Activated T-helper 17 cell treated with anti-CD3 and anti-CD28 coated beads, Interleukin-2, amount 50 U/mL, for 72 hours (primary cell): Measurements from ENCODE around the gene KRT20. TPM values are rescaled to one million over a fixed set of nuclear protein-coding genes. Genes with fewer than 3 reads are reported as not detected.

Experiments
- ATAC-seq: fragments of 150-1000 bp; cut with Tn5 transposase; replicated peaks from 2 replicates; pipeline ENCODE4 v1.10.0; 2021; ENCODE audit warnings: mild to moderate bottlenecking, moderate library complexity
- H3K27ac Mint-ChIP-seq: one replicate; pipeline ENCODE4 v1.8.0; 2022; ENCODE audit warnings: mixed read lengths
- H3K27me3 Mint-ChIP-seq: one replicate; pipeline ENCODE4 v1.8.0; 2022; ENCODE audit warnings: mixed read lengths
- H3K36me3 Mint-ChIP-seq: one replicate; pipeline ENCODE4 v1.8.0; 2022; ENCODE audit warnings: low read depth, mild to moderate bottlenecking, mixed read lengths
- H3K4me1 Mint-ChIP-seq: one replicate; pipeline ENCODE4 v1.8.0; 2022; ENCODE audit warnings: mixed read lengths
- H3K4me3 Mint-ChIP-seq: one replicate; pipeline ENCODE4 v1.8.0; 2022; ENCODE audit warnings: mild to moderate bottlenecking, mixed read lengths
- H3K9me3 Mint-ChIP-seq: one replicate; pipeline ENCODE4 v1.8.0; 2022; ENCODE audit warnings: mixed read lengths
- total RNA-seq, 2 donors: library from RNA; stranded (reverse); gene quantifications; one replicate each; pipeline ENCODE4 v1.2.3, GENCODE V29; 2022

Gene KRT20
- total RNA-seq, 2 donors from 2014 or later, result not detected

GRCh38 chr17:40850293-40850972 is 34.6 kb downstream of the KRT20 start:
- Mint-ChIP-seq H3K9me3 (no peaks in the 10 kb centered on the region), H3K4me3 (no peak overlapping the region), H3K4me1 (no peaks in the 10 kb centered on the region), H3K27ac (no peak overlapping the region), H3K36me3 (no peaks in the 10 kb centered on the region), H3K27me3 (peaks cover 28% of the 10 kb centered on the region)
- ATAC-seq, result no peak

GRCh38 chr17:40849723-40850122 is 35.3 kb downstream of the KRT20 start:
- Mint-ChIP-seq H3K4me3 (no peak overlapping the region), H3K9me3 (no peaks in the 10 kb centered on the region), H3K27ac (no peak overlapping the region), H3K27me3 (peaks cover 33% of the 10 kb centered on the region), H3K4me1 (no peaks in the 10 kb centered on the region), H3K36me3 (no peaks in the 10 kb centered on the region)
- ATAC-seq, result no peak

GRCh38 chr17:40848583-40849235 is 36.3 kb downstream of the KRT20 start:
- H3K4me3 Mint-ChIP-seq, result no peak overlapping the region
- H3K27me3 Mint-ChIP-seq, result peaks cover 36% of the 10 kb centered on the region
- no peaks in the 10 kb centered on the region for H3K4me1 Mint-ChIP-seq
- ATAC-seq, result no peak
- H3K9me3 Mint-ChIP-seq, result no peaks in the 10 kb centered on the region
- no peak overlapping the region for H3K27ac Mint-ChIP-seq
- no peaks in the 10 kb centered on the region for H3K36me3 Mint-ChIP-seq

GRCh38 chr17:40846515-40847144 is 38.4 kb downstream of the KRT20 start:
- Mint-ChIP-seq H3K36me3 (no peaks in the 10 kb centered on the region), H3K27me3 (peaks cover 36% of the 10 kb centered on the region), H3K9me3 (no peaks in the 10 kb centered on the region), H3K4me3 (no peak overlapping the region), H3K4me1 (no peaks in the 10 kb centered on the region), H3K27ac (no peak overlapping the region)
- ATAC-seq, result no peak

DNA sequence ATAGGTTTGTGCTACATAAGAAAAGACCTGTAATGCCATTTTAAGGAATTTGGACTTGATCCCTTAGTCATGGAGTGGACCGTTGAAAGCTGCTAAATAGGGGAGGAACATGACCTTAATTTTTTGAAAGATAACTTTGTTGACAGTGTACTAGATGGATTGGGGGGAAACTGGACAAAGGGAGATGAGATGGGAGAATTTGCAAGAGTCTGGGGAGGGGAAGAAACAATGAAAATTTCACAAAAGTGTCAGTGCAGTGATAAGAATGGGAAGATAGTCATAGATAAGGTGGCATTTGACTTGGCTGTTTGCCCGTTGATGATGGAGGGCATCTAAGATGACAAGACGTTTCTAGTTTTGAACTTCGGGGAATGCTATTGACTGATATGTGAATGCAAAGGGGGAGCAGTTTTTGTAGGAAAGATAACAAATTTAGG is 40.4 kb downstream of the KRT20 start:
- Mint-ChIP-seq H3K27ac (no peak overlapping the region), H3K4me1 (no peaks in the 10 kb centered on the region), H3K4me3 (no peak overlapping the region), H3K36me3 (no peaks in the 10 kb centered on the region), H3K9me3 (no peaks in the 10 kb centered on the region), H3K27me3 (peaks cover 28% of the 10 kb centered on the region)
- no peak for ATAC-seq

- peaks cover 24% of the 10 kb centered on the region for H3K27me3 Mint-ChIP-seq
- H3K27ac Mint-ChIP-seq, result no peak overlapping the region
- ATAC-seq, result no peak
- no peaks in the 10 kb centered on the region for H3K9me3 Mint-ChIP-seq
- H3K4me3 Mint-ChIP-seq, result no peak overlapping the region
- H3K36me3 Mint-ChIP-seq, result no peaks in the 10 kb centered on the region
- no peaks in the 10 kb centered on the region for H3K4me1 Mint-ChIP-seq
These were observed 41.8 kb downstream of the KRT20 start for GRCh38 chr17:40843242-40843641.

DNA sequence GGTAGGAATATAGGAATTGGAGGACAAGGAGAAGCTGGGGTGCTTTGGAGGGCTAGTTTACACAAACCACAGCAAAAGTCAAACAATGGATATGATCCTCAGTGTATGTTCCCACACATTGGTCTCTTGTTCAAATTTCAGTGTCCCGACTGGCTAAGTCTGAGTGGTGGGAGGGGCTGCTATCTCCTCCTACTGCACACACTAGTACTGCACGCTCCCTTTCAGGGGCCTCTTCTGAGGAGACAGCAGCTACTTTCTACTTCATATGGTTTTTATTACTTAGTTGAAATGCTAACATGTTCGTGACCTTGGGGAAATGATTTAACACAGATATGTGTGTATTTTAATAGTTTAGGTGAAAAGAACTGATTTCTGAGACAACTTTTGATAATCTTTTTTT is 43.8 kb downstream of the KRT20 start:
- Mint-ChIP-seq H3K27me3 (peaks cover 24% of the 10 kb centered on the region), H3K36me3 (no peaks in the 10 kb centered on the region), H3K4me3 (no peak overlapping the region), H3K27ac (no peak overlapping the region), H3K9me3 (no peaks in the 10 kb centered on the region), H3K4me1 (no peaks in the 10 kb centered on the region)
- no peak for ATAC-seq

DNA sequence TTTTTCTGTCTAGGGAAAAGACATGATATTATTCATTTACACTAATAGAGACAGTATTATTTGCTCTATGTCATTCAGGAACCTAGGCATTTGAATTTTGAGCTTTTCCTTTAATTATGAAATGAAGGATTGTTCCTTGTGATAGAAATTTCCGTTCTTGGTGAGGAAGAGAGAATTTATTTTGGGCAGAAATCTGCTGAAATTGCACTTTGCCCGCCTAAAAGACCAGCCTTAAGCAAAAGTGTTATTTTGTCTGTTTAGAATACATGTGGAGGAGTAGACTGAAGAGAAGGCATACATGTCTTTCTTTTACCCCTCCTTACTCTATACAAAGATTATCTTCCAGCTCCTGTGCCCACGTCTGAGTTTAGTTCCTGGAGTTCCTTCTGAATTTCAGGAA is 45.8 kb downstream of the KRT20 start:
- H3K4me3 Mint-ChIP-seq, result no peak overlapping the region
- H3K27ac Mint-ChIP-seq, result no peak overlapping the region
- no peaks in the 10 kb centered on the region for H3K9me3 Mint-ChIP-seq
- peaks cover 7% of the 10 kb centered on the region for H3K36me3 Mint-ChIP-seq
- no peak for ATAC-seq
- H3K27me3 Mint-ChIP-seq, result peaks cover 8% of the 10 kb centered on the region
- H3K4me1 Mint-ChIP-seq, result no peaks in the 10 kb centered on the region

GRCh38 chr17:40836020-40836419 is 49.0 kb downstream of the KRT20 start:
- H3K27me3 Mint-ChIP-seq, result no peaks in the 10 kb centered on the region
- peaks cover 7% of the 10 kb centered on the region for H3K36me3 Mint-ChIP-seq
- no peak overlapping the region for H3K4me3 Mint-ChIP-seq
- H3K9me3 Mint-ChIP-seq, result no peaks in the 10 kb centered on the region
- no peak for ATAC-seq
- no peak overlapping the region for H3K27ac Mint-ChIP-seq
- no peaks in the 10 kb centered on the region for H3K4me1 Mint-ChIP-seq

DNA sequence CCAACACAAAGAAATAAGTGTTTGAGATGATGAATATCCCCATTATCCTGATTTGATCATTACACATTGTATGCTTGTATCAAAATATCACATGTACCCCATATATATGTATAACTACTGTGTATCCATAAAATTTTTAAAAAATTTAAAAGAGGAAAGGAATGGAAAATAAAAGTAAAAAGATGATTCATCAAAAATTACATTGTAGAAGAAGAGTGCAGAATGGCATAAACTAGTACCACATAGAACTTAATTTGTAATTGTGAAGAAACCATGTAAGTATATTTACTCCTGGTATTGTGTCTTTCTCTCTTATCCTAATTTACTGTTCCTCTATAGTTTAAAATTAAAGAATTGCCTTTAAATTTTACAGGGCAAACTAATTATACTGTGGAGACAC is 51.2 kb downstream of the KRT20 start:
- no peaks in the 10 kb centered on the region for H3K9me3 Mint-ChIP-seq
- no peak for ATAC-seq
- no peaks in the 10 kb centered on the region for H3K27me3 Mint-ChIP-seq

DNA sequence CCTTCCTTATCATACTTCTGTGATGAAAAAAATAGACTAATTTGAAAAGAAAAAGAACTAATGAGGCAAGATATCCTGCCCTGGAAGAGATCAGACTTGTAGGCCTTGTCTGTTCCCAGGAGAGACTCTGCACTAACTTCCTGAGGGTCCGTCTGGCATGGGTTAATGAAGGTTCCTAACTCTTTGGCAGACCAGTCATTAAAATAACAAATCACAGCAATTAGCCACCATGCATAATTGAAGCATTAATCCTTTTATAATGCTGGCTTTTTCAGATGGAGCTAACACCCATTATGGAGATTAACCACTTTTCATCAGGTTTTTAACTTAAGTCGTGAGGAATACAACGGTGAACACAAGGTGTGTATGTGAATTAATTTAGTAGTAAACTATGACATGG is 52.2 kb downstream of the KRT20 start:
- Mint-ChIP-seq H3K27me3 (no peaks in the 10 kb centered on the region), H3K4me3 (no peak overlapping the region), H3K36me3 (peaks cover 7% of the 10 kb centered on the region), H3K9me3 (no peaks in the 10 kb centered on the region), H3K27ac (no peak overlapping the region), H3K4me1 (no peaks in the 10 kb centered on the region)
- no peak for ATAC-seq

More for the DNA sequence above, 51.2 kb downstream of the KRT20 start:
- no peak overlapping the region for H3K4me3 Mint-ChIP-seq
- peaks cover 7% of the 10 kb centered on the region for H3K36me3 Mint-ChIP-seq
- no peaks in the 10 kb centered on the region for H3K4me1 Mint-ChIP-seq
- H3K27ac Mint-ChIP-seq, result no peak overlapping the region

DNA sequence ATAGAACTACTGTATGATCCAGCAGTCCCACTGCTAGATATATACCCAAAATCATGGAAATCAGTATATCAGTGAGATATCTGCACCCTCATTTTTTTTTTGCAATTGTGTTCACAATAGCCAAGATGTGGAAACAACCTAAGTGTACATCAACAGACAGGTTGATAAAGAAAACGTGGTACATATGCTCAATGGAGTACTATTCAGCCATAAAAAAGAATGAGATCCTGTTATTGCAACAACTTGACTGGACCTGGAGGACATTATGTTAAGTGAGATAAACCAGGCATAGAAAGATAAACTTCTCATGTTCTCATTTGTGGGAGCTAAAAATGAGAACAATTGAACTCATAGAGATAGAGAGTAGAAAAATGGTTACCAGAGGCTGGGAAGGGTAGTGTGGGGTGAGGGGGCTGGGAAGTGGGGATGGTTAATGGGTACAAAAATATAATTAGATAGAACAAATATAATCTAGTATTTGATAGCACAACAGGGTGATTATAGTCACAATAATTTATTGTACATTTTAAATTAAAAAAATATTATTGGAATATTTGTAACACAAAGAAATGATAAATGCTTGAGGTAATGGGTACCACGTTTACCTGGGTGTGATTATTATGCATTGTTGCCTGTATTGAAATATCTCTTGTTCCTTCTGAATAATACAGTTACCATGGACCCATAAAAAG is 54.8 kb downstream of the KRT20 start:
- no peak for ATAC-seq
- peaks cover 3% of the 10 kb centered on the region for H3K27me3 Mint-ChIP-seq
- H3K4me3 Mint-ChIP-seq, result no peak overlapping the region
- peaks cover 7% of the 10 kb centered on the region for H3K36me3 Mint-ChIP-seq
- no peaks in the 10 kb centered on the region for H3K9me3 Mint-ChIP-seq
- H3K27ac Mint-ChIP-seq, result no peak overlapping the region
- H3K4me1 Mint-ChIP-seq, result peaks cover 4% of the 10 kb centered on the region

- Mint-ChIP-seq H3K4me1 (peaks cover 4% of the 10 kb centered on the region), H3K27ac (no peak overlapping the region), H3K27me3 (peaks cover 3% of the 10 kb centered on the region), H3K4me3 (no peak overlapping the region), H3K9me3 (no peaks in the 10 kb centered on the region), H3K36me3 (no peaks in the 10 kb centered on the region)
- no peak for ATAC-seq
These were observed 56.5 kb downstream of the KRT20 start for GRCh38 chr17:40828454-40829044.

DNA sequence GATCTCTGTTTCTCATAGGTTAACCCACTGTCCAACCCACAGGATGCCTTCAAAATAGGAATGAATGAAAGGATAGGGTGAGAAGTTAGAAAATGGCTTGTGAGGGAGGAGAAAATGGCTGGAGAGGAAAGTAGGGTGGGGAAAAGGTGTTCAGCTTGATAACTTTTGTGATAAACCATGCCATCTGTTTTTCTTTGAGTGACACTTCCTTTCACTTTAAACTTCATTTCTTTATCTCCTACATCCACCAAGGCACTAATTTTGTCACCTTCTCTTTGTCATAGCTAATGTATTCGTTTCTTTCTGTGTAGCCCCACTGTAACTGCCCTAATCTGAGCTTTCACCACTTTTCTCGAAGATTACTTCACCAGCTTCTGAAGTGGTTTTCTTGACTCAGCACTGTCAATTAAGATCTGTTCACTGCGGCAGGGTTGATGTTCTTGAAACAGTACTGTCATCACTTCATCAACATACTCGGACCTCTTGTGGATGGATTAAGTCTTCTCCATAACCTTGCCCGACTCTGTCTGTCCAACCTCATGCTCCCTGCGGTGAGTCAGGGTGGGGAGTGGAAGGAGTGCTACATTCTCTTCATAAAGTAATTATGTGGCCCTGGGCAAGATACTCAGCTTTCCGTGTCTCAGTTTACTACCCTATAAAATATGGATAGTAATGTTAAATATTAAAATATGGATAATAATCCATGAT is 57.1 kb downstream of the KRT20 start:
- peak overlapping the region; percentile 13 for H3K4me3 Mint-ChIP-seq
- no peak overlapping the region for H3K27ac Mint-ChIP-seq
- peaks cover 3% of the 10 kb centered on the region for H3K27me3 Mint-ChIP-seq
- peaks cover 4% of the 10 kb centered on the region for H3K4me1 Mint-ChIP-seq
- no peaks in the 10 kb centered on the region for H3K9me3 Mint-ChIP-seq
- peak; percentile 91 for ATAC-seq
- no peaks in the 10 kb centered on the region for H3K36me3 Mint-ChIP-seq
